ENCODE measurements around the gene CARD11. TPM values are rescaled to one million over a fixed set of nuclear protein-coding genes. Genes with fewer than 3 reads are reported as not detected.

Gene CARD11
- total RNA-seq, 1 experiment from 2014 or later = 0.57 TPM

DNA sequence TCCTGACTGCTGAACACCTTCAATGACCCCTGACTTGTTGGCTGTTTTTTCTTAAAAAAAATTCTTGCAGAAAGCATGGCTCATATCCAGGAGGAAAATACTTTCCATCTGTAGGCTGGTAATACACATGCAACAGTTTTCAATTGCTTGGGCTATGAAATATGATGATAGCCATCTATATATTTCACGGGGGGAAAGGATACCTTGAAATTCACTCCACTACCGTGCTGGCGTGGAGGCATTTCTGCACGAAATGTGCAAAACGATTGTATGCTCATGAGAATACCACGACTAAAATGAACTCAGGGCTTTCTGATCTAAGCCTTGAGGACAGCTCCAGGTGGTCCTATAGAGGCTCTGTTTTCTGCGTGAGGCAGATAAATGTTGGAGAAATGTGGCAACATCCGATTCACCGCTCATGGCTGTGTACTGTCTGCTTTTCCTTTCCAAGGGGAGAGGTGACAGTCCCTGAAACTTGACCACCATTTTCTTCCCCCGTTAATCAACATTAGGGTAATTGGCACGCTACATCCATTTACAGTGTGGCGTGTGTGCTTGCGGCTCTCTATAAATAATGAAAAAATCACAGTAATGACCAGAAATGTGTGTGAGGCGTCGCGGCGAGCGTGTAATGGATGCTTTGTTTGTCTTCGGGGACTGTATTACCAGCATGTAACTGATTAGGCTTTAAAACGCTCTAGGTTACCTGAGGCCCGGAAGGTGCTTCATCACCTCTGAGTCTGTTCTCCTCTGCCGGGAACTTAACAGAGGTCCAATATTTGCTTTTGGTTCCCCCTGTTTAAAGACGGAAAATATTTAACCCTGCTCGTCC, 12.8 kb upstream of the CARD11 start:
- no TSS peak for BruUV-seq (replicated peaks)
- Histone ChIP-seq H2AFZ (ENCODE audit: low read depth, low read length, poor library complexity, severe bottlenecking) (no peak overlapping the region), H3K4me3 (replicated peaks in 1 of 2; ENCODE audit: low read depth in 1 of 2, low read length in 2 of 2) (no peak overlapping the region), H3K79me2 (ENCODE audit: insufficient read depth, low read length) (no peaks in the 10 kb centered on the region), H3K9me2 (ENCODE audit: insufficient read depth) (no peaks in the 10 kb centered on the region), H3K9ac (ENCODE audit: low read length) (no peak overlapping the region), H4K20me1 (ENCODE audit: insufficient read depth) (no peaks in the 10 kb centered on the region), H3K4me2 (ENCODE audit: low read length) (no peak overlapping the region), H3K9me3 (ENCODE audit: control insufficient read depth in 1 of 2, insufficient read depth in 1 of 2, low read depth in 1 of 2, low read length in 2 of 2) (no peaks in the 10 kb centered on the region; a peak in 1 of 4 replicates), H3K27me3 (ENCODE audit: insufficient read depth, low read length) (peaks cover 21% of the 10 kb centered on the region), H3K36me3 (ENCODE audit: control insufficient read depth in 1 of 2, insufficient read depth in 2 of 2, low read length in 2 of 2) (no peaks in the 10 kb centered on the region), H3K4me1 (ENCODE audit: control insufficient read depth in 1 of 2, insufficient read depth in 2 of 2, low read length in 2 of 2) (no peaks in the 10 kb centered on the region), H3K27ac (ENCODE audit: low read depth, low read length) (no peak overlapping the region)
- DNase-seq (ENCODE audit: low read depth, low spot score) = no peak
- RAD21 ChIA-PET (ENCODE audit: low non-redundant PET in 1 of 2, low total read pairs in 2 of 2, uncharacterized antibody in 2 of 2, unreplicated experiment in 2 of 2) = no interaction called here
- intact Hi-C loops (cut with micrococcal nuclease) = no loop called here
- no peak for TF ChIP-seq CEBPB (IDR thresholded peaks at IDR 0.05; ENCODE audit: low read depth)
- TF ChIP-seq POLR2A (IDR thresholded peaks at IDR 0.05; ENCODE audit: borderline replicate concordance, extremely low read depth, insufficient read depth, insufficient read length) = no peak
- no peak for TF ChIP-seq POLR2AphosphoS5 (IDR thresholded peaks at IDR 0.05; ENCODE audit: low read depth, low read length)
- no peak for TF ChIP-seq JUND (IDR thresholded peaks at IDR 0.05)
- TF ChIP-seq, protein P1, sequence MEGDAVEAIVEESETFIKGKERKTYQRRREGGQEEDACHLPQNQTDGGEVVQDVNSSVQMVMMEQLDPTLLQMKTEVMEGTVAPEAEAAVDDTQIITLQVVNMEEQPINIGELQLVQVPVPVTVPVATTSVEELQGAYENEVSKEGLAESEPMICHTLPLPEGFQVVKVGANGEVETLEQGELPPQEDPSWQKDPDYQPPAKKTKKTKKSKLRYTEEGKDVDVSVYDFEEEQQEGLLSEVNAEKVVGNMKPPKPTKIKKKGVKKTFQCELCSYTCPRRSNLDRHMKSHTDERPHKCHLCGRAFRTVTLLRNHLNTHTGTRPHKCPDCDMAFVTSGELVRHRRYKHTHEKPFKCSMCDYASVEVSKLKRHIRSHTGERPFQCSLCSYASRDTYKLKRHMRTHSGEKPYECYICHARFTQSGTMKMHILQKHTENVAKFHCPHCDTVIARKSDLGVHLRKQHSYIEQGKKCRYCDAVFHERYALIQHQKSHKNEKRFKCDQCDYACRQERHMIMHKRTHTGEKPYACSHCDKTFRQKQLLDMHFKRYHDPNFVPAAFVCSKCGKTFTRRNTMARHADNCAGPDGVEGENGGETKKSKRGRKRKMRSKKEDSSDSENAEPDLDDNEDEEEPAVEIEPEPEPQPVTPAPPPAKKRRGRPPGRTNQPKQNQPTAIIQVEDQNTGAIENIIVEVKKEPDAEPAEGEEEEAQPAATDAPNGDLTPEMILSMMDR (IDR thresholded peaks at IDR 0.05 in 2 of 3, conservative IDR thresholded peaks at IDR 0.05 in 1 of 3; ENCODE audit: borderline replicate concordance in 1 of 3, insufficient read depth in 1 of 3, low read depth in 2 of 3, low read length in 2 of 3) = no peak
- TF ChIP-seq FOSL1 (IDR thresholded peaks at IDR 0.05; ENCODE audit: low read depth) = no peak
- no peak for TF ChIP-seq ZFX (IDR thresholded peaks at IDR 0.05)
- TF ChIP-seq, protein P2, sequence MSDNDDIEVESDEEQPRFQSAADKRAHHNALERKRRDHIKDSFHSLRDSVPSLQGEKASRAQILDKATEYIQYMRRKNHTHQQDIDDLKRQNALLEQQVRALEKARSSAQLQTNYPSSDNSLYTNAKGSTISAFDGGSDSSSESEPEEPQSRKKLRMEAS (IDR thresholded peaks at IDR 0.05) = no peak
- TF ChIP-seq, protein P3, sequence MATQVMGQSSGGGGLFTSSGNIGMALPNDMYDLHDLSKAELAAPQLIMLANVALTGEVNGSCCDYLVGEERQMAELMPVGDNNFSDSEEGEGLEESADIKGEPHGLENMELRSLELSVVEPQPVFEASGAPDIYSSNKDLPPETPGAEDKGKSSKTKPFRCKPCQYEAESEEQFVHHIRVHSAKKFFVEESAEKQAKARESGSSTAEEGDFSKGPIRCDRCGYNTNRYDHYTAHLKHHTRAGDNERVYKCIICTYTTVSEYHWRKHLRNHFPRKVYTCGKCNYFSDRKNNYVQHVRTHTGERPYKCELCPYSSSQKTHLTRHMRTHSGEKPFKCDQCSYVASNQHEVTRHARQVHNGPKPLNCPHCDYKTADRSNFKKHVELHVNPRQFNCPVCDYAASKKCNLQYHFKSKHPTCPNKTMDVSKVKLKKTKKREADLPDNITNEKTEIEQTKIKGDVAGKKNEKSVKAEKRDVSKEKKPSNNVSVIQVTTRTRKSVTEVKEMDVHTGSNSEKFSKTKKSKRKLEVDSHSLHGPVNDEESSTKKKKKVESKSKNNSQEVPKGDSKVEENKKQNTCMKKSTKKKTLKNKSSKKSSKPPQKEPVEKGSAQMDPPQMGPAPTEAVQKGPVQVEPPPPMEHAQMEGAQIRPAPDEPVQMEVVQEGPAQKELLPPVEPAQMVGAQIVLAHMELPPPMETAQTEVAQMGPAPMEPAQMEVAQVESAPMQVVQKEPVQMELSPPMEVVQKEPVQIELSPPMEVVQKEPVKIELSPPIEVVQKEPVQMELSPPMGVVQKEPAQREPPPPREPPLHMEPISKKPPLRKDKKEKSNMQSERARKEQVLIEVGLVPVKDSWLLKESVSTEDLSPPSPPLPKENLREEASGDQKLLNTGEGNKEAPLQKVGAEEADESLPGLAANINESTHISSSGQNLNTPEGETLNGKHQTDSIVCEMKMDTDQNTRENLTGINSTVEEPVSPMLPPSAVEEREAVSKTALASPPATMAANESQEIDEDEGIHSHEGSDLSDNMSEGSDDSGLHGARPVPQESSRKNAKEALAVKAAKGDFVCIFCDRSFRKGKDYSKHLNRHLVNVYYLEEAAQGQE (IDR thresholded peaks at IDR 0.05; ENCODE audit: low read depth) = no peak
- TF ChIP-seq CBX3 (IDR thresholded peaks at IDR 0.05; ENCODE audit: low read depth) = no peak
- no peak for TF ChIP-seq SIN3A (IDR thresholded peaks at IDR 0.05; ENCODE audit: low read depth)
- TF ChIP-seq ELF1 (IDR thresholded peaks at IDR 0.05; ENCODE audit: borderline replicate concordance, low read depth) = no peak
- TF ChIP-seq EGR1 (IDR thresholded peaks at IDR 0.05; ENCODE audit: low read depth) = no peak
- TF ChIP-seq, protein P4, sequence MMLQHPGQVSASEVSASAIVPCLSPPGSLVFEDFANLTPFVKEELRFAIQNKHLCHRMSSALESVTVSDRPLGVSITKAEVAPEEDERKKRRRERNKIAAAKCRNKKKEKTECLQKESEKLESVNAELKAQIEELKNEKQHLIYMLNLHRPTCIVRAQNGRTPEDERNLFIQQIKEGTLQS (IDR thresholded peaks at IDR 0.05) = no peak
- no peak for TF ChIP-seq EZH2 (IDR thresholded peaks at IDR 0.05)
- TF ChIP-seq TCF7L2 (IDR thresholded peaks at IDR 0.05; ENCODE audit: borderline replicate concordance, extremely low read depth, insufficient read depth, insufficient read length) = no peak
- TF ChIP-seq YY1 (IDR thresholded peaks at IDR 0.05; ENCODE audit: extremely low read depth, insufficient replicate concordance, low read depth, low read length) = no peak
- no peak for TF ChIP-seq SRF (IDR thresholded peaks at IDR 0.05; ENCODE audit: low read depth)
- TF ChIP-seq EZH2phosphoT487 (IDR thresholded peaks at IDR 0.05; ENCODE audit: borderline replicate concordance) = no peak
- no peak for TF ChIP-seq RAD21 (IDR thresholded peaks at IDR 0.05; ENCODE audit: low read depth)
- ATAC-seq = no peak
- CTCF ChIA-PET = no interaction called here
- POLR2A ChIA-PET = no interaction called here
